Mammary epithelial cell (primary cell): ENCODE measurements around the gene SLC26A5.

Source experiments
- EZH2 ChIP-seq: IDR thresholded peaks from 2 replicates; pipeline ENCODE4 v1.6.1; 2012; ENCODE audit warnings: low read length, inconsistent platforms, borderline replicate concordance
- TF ChIP-seq, protein P1 (sequence below), 2 donors: IDR thresholded peaks in 1 of 2; conservative IDR thresholded peaks in 1 of 2; 2 replicates each; pipeline ENCODE4 v1.5.1; 2011 to 2012; ENCODE audit warnings: inconsistent platforms in 2 of 2, low read length in 2 of 2, mild to moderate bottlenecking in 2 of 2, control low read depth in 1 of 2, low read depth in 1 of 2; ENCODE audit not compliant: insufficient read depth in 1 of 2; ENCODE audit errors: extremely low read depth in 1 of 2

DNA sequence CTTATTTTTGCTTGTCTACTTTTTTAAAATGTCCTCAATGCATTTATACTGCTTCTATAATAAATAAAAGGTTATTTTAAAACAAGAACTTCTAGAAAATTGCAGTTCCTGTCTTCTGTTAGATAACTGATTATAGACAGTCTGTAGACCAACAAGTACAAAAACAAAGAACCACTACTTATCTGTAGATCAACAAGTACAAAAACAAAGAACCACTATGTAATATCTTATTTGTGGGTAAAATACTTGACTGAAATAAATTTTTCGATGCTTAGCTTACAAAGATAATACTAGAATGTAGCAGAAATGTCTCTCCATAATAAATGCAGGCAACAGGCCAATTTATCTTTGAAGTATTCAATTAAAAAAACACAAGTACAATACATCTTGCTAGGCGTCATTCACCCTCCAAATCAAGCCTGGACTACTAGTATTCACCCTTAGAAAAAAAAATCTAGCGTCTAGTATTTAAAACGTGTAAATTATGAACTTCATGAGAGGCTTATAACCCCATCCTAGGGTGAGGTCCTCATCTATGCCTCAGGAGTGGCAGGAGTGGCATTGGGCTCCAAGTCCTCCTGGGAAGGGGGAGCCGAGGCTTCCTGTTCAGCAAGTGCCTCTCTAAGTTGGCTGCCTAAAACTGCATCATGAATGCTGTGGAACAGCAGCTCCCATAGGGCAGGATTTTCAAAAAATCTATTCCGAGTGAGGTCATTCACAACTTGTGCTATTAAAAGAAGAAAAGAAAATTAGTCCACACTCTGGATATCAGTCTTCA, 72.0 kb downstream of the SLC26A5 start:
- TF ChIP-seq, protein P1, sequence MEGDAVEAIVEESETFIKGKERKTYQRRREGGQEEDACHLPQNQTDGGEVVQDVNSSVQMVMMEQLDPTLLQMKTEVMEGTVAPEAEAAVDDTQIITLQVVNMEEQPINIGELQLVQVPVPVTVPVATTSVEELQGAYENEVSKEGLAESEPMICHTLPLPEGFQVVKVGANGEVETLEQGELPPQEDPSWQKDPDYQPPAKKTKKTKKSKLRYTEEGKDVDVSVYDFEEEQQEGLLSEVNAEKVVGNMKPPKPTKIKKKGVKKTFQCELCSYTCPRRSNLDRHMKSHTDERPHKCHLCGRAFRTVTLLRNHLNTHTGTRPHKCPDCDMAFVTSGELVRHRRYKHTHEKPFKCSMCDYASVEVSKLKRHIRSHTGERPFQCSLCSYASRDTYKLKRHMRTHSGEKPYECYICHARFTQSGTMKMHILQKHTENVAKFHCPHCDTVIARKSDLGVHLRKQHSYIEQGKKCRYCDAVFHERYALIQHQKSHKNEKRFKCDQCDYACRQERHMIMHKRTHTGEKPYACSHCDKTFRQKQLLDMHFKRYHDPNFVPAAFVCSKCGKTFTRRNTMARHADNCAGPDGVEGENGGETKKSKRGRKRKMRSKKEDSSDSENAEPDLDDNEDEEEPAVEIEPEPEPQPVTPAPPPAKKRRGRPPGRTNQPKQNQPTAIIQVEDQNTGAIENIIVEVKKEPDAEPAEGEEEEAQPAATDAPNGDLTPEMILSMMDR (conservative IDR thresholded peaks at IDR 0.05 in 1 of 2, IDR thresholded peaks at IDR 0.05 in 1 of 2; ENCODE audit: extremely low read depth in 1 of 2, insufficient read depth in 1 of 2, low read depth in 1 of 2, low read length in 2 of 2), result no peak
- TF ChIP-seq EZH2, result no peak
